HG03469 (cell line): ENCODE results near the gene KIRREL1.

Source experiments
- ATAC-seq: cut with Tn5 transposase; IDR thresholded peaks from one replicate; pipeline ENCODE4 v1.9.1; 2021; ENCODE audit warnings: mild to moderate bottlenecking, moderate library complexity, moderate number of reproducible peaks; ENCODE audit not compliant: unreplicated experiment

The KIRREL1 gene

GRCh38 chr1:158027508-158027907 lies 34.1 kb downstream of the KIRREL1 start:
- ATAC-seq, result no peak

GRCh38 chr1:158028969-158029368 lies 35.5 kb downstream of the KIRREL1 start:
- ATAC-seq, result no peak

GRCh38 chr1:158035014-158035413 lies 41.6 kb downstream of the KIRREL1 start:
- no peak for ATAC-seq

- ATAC-seq, result no peak
These were observed 42.6 kb downstream of the KIRREL1 start for GRCh38 chr1:158035976-158036583.

- ATAC-seq, result no peak
These were observed 43.8 kb downstream of the KIRREL1 start for GRCh38 chr1:158037008-158037865.

- no peak for ATAC-seq
These were observed 44.5 kb downstream of the KIRREL1 start for GRCh38 chr1:158037866-158038359.

GRCh38 chr1:158038793-158039192 lies 45.3 kb downstream of the KIRREL1 start:
- no peak for ATAC-seq

GRCh38 chr1:158039380-158039779 lies 45.9 kb downstream of the KIRREL1 start:
- ATAC-seq, result no peak

GRCh38 chr1:158040323-158040722 lies 46.9 kb downstream of the KIRREL1 start:
- ATAC-seq, result no peak

- no peak for ATAC-seq
These were observed 49.8 kb downstream of the KIRREL1 start for GRCh38 chr1:158043232-158043631.

GRCh38 chr1:158045639-158046038 lies 52.2 kb downstream of the KIRREL1 start:
- no peak for ATAC-seq

- no peak for ATAC-seq
These were observed 53.5 kb downstream of the KIRREL1 start for GRCh38 chr1:158046715-158047510.

- ATAC-seq, result no peak
These were observed 55.1 kb downstream of the KIRREL1 start for GRCh38 chr1:158048371-158049067.

- no peak for ATAC-seq
These were observed 56.4 kb downstream of the KIRREL1 start for GRCh38 chr1:158049853-158050252.

GRCh38 chr1:158053276-158053675 lies 59.8 kb downstream of the KIRREL1 start:
- ATAC-seq, result no peak

- ATAC-seq, result no peak
These were observed 61.3 kb downstream of the KIRREL1 start for GRCh38 chr1:158054721-158055120.

- no peak for ATAC-seq
These were observed 62.4 kb downstream of the KIRREL1 start for GRCh38 chr1:158055854-158056253.

- no peak for ATAC-seq
These were observed 63.1 kb downstream of the KIRREL1 start for GRCh38 chr1:158056498-158056897.

GRCh38 chr1:158058237-158058985 lies 65.0 kb downstream of the KIRREL1 start:
- no peak for ATAC-seq

GRCh38 chr1:158059984-158060383 lies 66.5 kb downstream of the KIRREL1 start:
- ATAC-seq, result no peak
